SK-N-SH treated with all-trans-retinoic acid at 6 μM for 48 hours (cell line): ENCODE results near the gene MUSTN1.

Source experiments
- ATAC-seq: fragments of 200-7000 bp; cut with Tn5 transposase; 3 replicates; pipeline ENCODE4 v1.9.1; 2020; ENCODE audit warnings: mild to moderate bottlenecking, moderate library complexity
- ARNTL ChIP-seq: fragments of 450-650 bp; formaldehyde crosslinking; IDR thresholded peaks from 2 replicates; pipeline ENCODE4 v1.5.0; 2020; ENCODE audit warnings: low read depth, mild to moderate bottlenecking, moderate library complexity, borderline replicate concordance
- BACH2 ChIP-seq: fragments of 250-450 bp; sonication (Bioruptor Pico); IDR thresholded peaks from 2 replicates; pipeline ENCODE4 v1.9.0; 2021; ENCODE audit warnings: mild to moderate bottlenecking, borderline replicate concordance
- CREB5 ChIP-seq: fragments of 250-450 bp; sonication (Bioruptor Pico); IDR thresholded peaks from 2 replicates; pipeline ENCODE4 v1.5.1; 2020; ENCODE audit warnings: low read depth, mild to moderate bottlenecking, moderate library complexity
- CSDC2 ChIP-seq: fragments of 250-450 bp; sonication (Bioruptor Pico); IDR thresholded peaks from 2 replicates; pipeline ENCODE4 v1.5.0; 2020; ENCODE audit warnings: mild to moderate bottlenecking, moderate library complexity
- CSRNP3 ChIP-seq: fragments of 250-450 bp; sonication (Bioruptor Pico); IDR thresholded peaks from 2 replicates; pipeline ENCODE4 v1.5.1; 2021; ENCODE audit warnings: mild to moderate bottlenecking, moderate library complexity
- ESRRG ChIP-seq: fragments of 250-450 bp; sonication (Bioruptor Pico); IDR thresholded peaks from 2 replicates; pipeline ENCODE4 v1.6.1; 2021; ENCODE audit warnings: mild to moderate bottlenecking
- GLIS3 ChIP-seq: fragments of 250-450 bp; sonication (Bioruptor Pico); IDR thresholded peaks from 2 replicates; pipeline ENCODE4 v1.5.0; 2020; ENCODE audit warnings: mild to moderate bottlenecking, moderate library complexity
- ISL1 ChIP-seq: fragments of 250-450 bp; sonication (Bioruptor Pico); IDR thresholded peaks from 2 replicates; pipeline ENCODE4 v2.1.2; 2022; ENCODE audit warnings: mild to moderate bottlenecking, moderate library complexity
- OSR1 ChIP-seq: fragments of 250-450 bp; sonication (Bioruptor Pico); IDR thresholded peaks from 2 replicates; pipeline ENCODE4 v1.8.0; 2022; ENCODE audit warnings: moderate library complexity, mild to moderate bottlenecking, inconsistent platforms
- PATZ1 ChIP-seq: fragments of 250-450 bp; sonication (Bioruptor Pico); IDR thresholded peaks from 2 replicates; pipeline ENCODE4 v1.8.0; 2020; ENCODE audit warnings: mild to moderate bottlenecking, moderate library complexity, borderline replicate concordance
- POU6F1 ChIP-seq: fragments of 250-450 bp; sonication (Bioruptor Pico); IDR thresholded peaks from 2 replicates; pipeline ENCODE4 v1.8.0; 2021; ENCODE audit warnings: low read depth, mild to moderate bottlenecking, moderate library complexity, borderline replicate concordance
- PPARA ChIP-seq: fragments of 250-450 bp; sonication (Bioruptor Pico); IDR thresholded peaks from 2 replicates; pipeline ENCODE4 v1.5.0; 2020; ENCODE audit warnings: mild to moderate bottlenecking, borderline replicate concordance
- RARB ChIP-seq: fragments of 250-450 bp; sonication (Bioruptor Pico); IDR thresholded peaks from 2 replicates; pipeline ENCODE4 v1.8.0; 2021; ENCODE audit warnings: mild to moderate bottlenecking, moderate library complexity
- SNAI2 ChIP-seq: fragments of 250-450 bp; sonication (Bioruptor Pico); IDR thresholded peaks from 2 replicates; pipeline ENCODE4 v1.5.0; 2020; ENCODE audit warnings: mild to moderate bottlenecking, moderate library complexity
- TCF4 ChIP-seq: fragments of 250-450 bp; sonication (Bioruptor Pico); IDR thresholded peaks from 2 replicates; pipeline ENCODE4 v1.8.0; 2021; ENCODE audit warnings: mild to moderate bottlenecking, moderate library complexity, borderline replicate concordance
- TOX ChIP-seq: fragments of 250-450 bp; sonication (Bioruptor Pico); IDR thresholded peaks from 2 replicates; pipeline ENCODE4 v1.8.0; 2021; ENCODE audit warnings: mild to moderate bottlenecking, moderate library complexity, borderline replicate concordance
- TSHZ2 ChIP-seq: fragments of 250-450 bp; sonication (Bioruptor Pico); IDR thresholded peaks from 2 replicates; pipeline ENCODE4 v1.5.0; 2020; ENCODE audit warnings: mild to moderate bottlenecking, moderate library complexity
- ZC3H10 ChIP-seq: fragments of 250-450 bp; sonication (Bioruptor Pico); IDR thresholded peaks from 2 replicates; pipeline ENCODE4 v1.5.1; 2021; ENCODE audit warnings: mild to moderate bottlenecking, moderate library complexity
- ZFP30 ChIP-seq: fragments of 450-650 bp; formaldehyde crosslinking; IDR thresholded peaks from 2 replicates; pipeline ENCODE4 v1.5.0; 2022; ENCODE audit warnings: mild to moderate bottlenecking, moderate library complexity
- ZNF565 ChIP-seq: fragments of 450-650 bp; formaldehyde crosslinking; conservative IDR thresholded peaks from 2 replicates; pipeline ENCODE4 v1.5.0; 2020; ENCODE audit warnings: low read depth, mild to moderate bottlenecking, moderate library complexity
- ZNF70 ChIP-seq: fragments of 450-650 bp; formaldehyde crosslinking; IDR thresholded peaks from 2 replicates; pipeline ENCODE4 v1.5.0; 2020; ENCODE audit warnings: mild to moderate bottlenecking, moderate library complexity
- ZNF8 ChIP-seq: fragments of 450-650 bp; formaldehyde crosslinking; IDR thresholded peaks from 2 replicates; pipeline ENCODE4 v1.5.0; 2020; ENCODE audit warnings: mild to moderate bottlenecking, moderate library complexity

The MUSTN1 gene

GRCh38 chr3:52809149-52809548 lies 25.7 kb downstream of the MUSTN1 start:
- no peak for TF ChIP-seq TSHZ2 (CRISPR knock-in tag)
- no peak for TF ChIP-seq CSDC2 (CRISPR knock-in tag)
- no peak for TF ChIP-seq ZNF8 (CRISPR knock-in tag)
- no peak for TF ChIP-seq ISL1 (CRISPR knock-in tag)
- TF ChIP-seq ZC3H10 (CRISPR knock-in tag) = no peak
- TF ChIP-seq PPARA (CRISPR knock-in tag) = no peak
- TF ChIP-seq SNAI2 (CRISPR knock-in tag) = no peak
- no peak for TF ChIP-seq OSR1 (CRISPR knock-in tag)
- TF ChIP-seq CSRNP3 (CRISPR knock-in tag) = no peak
- TF ChIP-seq BACH2 (CRISPR knock-in tag) = no peak
- TF ChIP-seq GLIS3 (CRISPR knock-in tag) = no peak
- TF ChIP-seq TCF4 (CRISPR knock-in tag) = no peak
- TF ChIP-seq TOX (CRISPR knock-in tag) = no peak
- no peak for TF ChIP-seq CREB5
- TF ChIP-seq RARB (CRISPR knock-in tag) = no peak
- ATAC-seq = no peak

- no peak for ATAC-seq
- TF ChIP-seq ESRRG (CRISPR knock-in tag) (no peak), ARNTL (CRISPR knock-in tag) (no peak), ZFP30 (CRISPR knock-in tag) (no peak), ZNF8 (CRISPR knock-in tag) (no peak), CSRNP3 (CRISPR knock-in tag) (no peak), ZNF70 (CRISPR knock-in tag) (no peak), TCF4 (CRISPR knock-in tag) (no peak)
These were observed 29.4 kb downstream of the MUSTN1 start for GRCh38 chr3:52805270-52806039.

GRCh38 chr3:52801839-52802238 lies 33.0 kb downstream of the MUSTN1 start:
- peak; percentile 53 for ATAC-seq
- no peak for TF ChIP-seq ARNTL (CRISPR knock-in tag)
- TF ChIP-seq PATZ1 (CRISPR knock-in tag) = no peak
- TF ChIP-seq ZFP30 (CRISPR knock-in tag) = no peak
- no peak for TF ChIP-seq TCF4 (CRISPR knock-in tag)
- TF ChIP-seq GLIS3 (CRISPR knock-in tag) = no peak
- no peak for TF ChIP-seq ESRRG (CRISPR knock-in tag)
- no peak for TF ChIP-seq CREB5
- TF ChIP-seq SNAI2 (CRISPR knock-in tag) = no peak
- TF ChIP-seq ZNF565 (CRISPR knock-in tag) = no peak
- TF ChIP-seq POU6F1 = no peak
- TF ChIP-seq CSRNP3 (CRISPR knock-in tag) = no peak
